ENCODE data around the gene RAB31. TPM values are rescaled to one million over a fixed set of nuclear protein-coding genes. Genes with fewer than 3 reads are reported as not detected.

Gene RAB31
- total and polyA plus RNA-seq, 2 of the 13 experiments (the other 11 are each of a cell fraction or from before 2014, with no cell fraction given): 1.1 to 1.7 TPM

DNA sequence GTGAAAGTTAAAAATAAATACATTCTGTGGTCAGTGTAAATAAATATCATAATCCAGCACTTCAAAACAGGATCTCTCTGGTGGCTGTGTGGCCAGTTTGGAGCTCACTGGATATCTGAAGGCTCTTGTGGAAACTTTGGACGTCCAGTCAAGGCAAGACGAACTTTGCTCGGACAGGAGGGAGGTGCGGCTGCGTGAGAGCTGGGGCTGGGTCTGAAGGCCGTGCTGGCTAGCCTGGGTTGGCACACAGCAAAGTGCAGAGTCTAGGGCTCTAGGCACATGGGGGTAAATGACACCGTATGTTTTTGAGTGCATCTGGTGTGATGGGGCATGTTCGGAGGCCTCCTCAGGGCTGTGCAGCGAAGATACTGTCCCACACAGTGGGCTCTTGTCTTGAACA is 98.8 kb downstream of the RAB31 start (continued):
- peak; percentile 44; the same call in 1 of the 2 replicates for TF ChIP-seq NFKBIZ (CRISPR knock-in tag; IDR thresholded peaks at IDR 0.05)
- no peak for TF ChIP-seq RBAK (CRISPR knock-in tag; IDR thresholded peaks at IDR 0.05)
- TF ChIP-seq, protein P1, sequence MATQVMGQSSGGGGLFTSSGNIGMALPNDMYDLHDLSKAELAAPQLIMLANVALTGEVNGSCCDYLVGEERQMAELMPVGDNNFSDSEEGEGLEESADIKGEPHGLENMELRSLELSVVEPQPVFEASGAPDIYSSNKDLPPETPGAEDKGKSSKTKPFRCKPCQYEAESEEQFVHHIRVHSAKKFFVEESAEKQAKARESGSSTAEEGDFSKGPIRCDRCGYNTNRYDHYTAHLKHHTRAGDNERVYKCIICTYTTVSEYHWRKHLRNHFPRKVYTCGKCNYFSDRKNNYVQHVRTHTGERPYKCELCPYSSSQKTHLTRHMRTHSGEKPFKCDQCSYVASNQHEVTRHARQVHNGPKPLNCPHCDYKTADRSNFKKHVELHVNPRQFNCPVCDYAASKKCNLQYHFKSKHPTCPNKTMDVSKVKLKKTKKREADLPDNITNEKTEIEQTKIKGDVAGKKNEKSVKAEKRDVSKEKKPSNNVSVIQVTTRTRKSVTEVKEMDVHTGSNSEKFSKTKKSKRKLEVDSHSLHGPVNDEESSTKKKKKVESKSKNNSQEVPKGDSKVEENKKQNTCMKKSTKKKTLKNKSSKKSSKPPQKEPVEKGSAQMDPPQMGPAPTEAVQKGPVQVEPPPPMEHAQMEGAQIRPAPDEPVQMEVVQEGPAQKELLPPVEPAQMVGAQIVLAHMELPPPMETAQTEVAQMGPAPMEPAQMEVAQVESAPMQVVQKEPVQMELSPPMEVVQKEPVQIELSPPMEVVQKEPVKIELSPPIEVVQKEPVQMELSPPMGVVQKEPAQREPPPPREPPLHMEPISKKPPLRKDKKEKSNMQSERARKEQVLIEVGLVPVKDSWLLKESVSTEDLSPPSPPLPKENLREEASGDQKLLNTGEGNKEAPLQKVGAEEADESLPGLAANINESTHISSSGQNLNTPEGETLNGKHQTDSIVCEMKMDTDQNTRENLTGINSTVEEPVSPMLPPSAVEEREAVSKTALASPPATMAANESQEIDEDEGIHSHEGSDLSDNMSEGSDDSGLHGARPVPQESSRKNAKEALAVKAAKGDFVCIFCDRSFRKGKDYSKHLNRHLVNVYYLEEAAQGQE (IDR thresholded peaks at IDR 0.05; ENCODE audit: borderline replicate concordance in 1 of 2, low read depth in 1 of 2, low read length in 2 of 2): 0 out of 4 replicates have a peak, but pooled peaks of 1 of the 2 experiments have one; percentile 19
- TF ChIP-seq HOXA5 (CRISPR knock-in tag; IDR thresholded peaks at IDR 0.05): no peak
- TF ChIP-seq, protein P2, sequence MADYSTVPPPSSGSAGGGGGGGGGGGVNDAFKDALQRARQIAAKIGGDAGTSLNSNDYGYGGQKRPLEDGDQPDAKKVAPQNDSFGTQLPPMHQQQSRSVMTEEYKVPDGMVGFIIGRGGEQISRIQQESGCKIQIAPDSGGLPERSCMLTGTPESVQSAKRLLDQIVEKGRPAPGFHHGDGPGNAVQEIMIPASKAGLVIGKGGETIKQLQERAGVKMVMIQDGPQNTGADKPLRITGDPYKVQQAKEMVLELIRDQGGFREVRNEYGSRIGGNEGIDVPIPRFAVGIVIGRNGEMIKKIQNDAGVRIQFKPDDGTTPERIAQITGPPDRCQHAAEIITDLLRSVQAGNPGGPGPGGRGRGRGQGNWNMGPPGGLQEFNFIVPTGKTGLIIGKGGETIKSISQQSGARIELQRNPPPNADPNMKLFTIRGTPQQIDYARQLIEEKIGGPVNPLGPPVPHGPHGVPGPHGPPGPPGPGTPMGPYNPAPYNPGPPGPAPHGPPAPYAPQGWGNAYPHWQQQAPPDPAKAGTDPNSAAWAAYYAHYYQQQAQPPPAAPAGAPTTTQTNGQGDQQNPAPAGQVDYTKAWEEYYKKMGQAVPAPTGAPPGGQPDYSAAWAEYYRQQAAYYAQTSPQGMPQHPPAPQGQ (CRISPR knock-in tag; IDR thresholded peaks at IDR 0.05; ENCODE audit: borderline replicate concordance): no peak
- no peak; the same call in 1 of the 2 replicates for TF ChIP-seq MED13 (CRISPR knock-in tag; IDR thresholded peaks at IDR 0.05)
- TF ChIP-seq MTF1 (CRISPR knock-in tag; IDR thresholded peaks at IDR 0.05): no peak
- TF ChIP-seq, protein P3, sequence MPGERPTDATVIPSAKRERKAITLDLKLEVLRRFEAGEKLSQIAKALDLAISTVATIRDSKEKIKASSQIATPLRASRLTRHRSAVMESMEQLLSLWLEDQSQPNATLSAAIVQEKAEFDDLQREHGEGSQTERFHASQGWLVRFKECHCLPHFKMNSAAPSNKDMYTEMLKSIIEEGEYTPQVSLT (CRISPR knock-in tag; IDR thresholded peaks at IDR 0.05; ENCODE audit: borderline replicate concordance, low read depth): no peak
- TF ChIP-seq KDM5A (IDR thresholded peaks at IDR 0.05; ENCODE audit: borderline replicate concordance, low read length): no peak
- TF ChIP-seq KLF12 (CRISPR knock-in tag; IDR thresholded peaks at IDR 0.05; ENCODE audit: borderline replicate concordance): no peak
- TF ChIP-seq, protein P4, sequence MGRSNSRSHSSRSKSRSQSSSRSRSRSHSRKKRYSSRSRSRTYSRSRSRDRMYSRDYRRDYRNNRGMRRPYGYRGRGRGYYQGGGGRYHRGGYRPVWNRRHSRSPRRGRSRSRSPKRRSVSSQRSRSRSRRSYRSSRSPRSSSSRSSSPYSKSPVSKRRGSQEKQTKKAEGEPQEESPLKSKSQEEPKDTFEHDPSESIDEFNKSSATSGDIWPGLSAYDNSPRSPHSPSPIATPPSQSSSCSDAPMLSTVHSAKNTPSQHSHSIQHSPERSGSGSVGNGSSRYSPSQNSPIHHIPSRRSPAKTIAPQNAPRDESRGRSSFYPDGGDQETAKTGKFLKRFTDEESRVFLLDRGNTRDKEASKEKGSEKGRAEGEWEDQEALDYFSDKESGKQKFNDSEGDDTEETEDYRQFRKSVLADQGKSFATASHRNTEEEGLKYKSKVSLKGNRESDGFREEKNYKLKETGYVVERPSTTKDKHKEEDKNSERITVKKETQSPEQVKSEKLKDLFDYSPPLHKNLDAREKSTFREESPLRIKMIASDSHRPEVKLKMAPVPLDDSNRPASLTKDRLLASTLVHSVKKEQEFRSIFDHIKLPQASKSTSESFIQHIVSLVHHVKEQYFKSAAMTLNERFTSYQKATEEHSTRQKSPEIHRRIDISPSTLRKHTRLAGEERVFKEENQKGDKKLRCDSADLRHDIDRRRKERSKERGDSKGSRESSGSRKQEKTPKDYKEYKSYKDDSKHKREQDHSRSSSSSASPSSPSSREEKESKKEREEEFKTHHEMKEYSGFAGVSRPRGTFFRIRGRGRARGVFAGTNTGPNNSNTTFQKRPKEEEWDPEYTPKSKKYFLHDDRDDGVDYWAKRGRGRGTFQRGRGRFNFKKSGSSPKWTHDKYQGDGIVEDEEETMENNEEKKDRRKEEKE (IDR thresholded peaks at IDR 0.05): no peak
